Measurements from ENCODE around the gene PTPN23. TPM values are rescaled to one million over a fixed set of nuclear protein-coding genes. Genes with fewer than 3 reads are reported as not detected.
A peak's percentile ranks its signal among the peaks of the same experiment; 100 is the strongest.

PTPN23 gene
- total and polyA plus RNA-seq, 2 of the 8 experiments (the other 6 are each of a cell fraction or from before 2014, with no cell fraction given), result 2.9 to 46.7 TPM

- no peak overlapping the region for H4K5ac ChIP-seq (ENCODE audit: insufficient read length, low read depth, low read length)
- TF ChIP-seq TBP (IDR thresholded peaks at IDR 0.05; ENCODE audit: low read depth, low read length) (no peak), ATF2 (IDR thresholded peaks at IDR 0.05; ENCODE audit: low read length) (no peak), SP1 (IDR thresholded peaks at IDR 0.05; ENCODE audit: low read depth, low read length) (no peak), RAD21 (IDR thresholded peaks at IDR 0.05 in 1 of 2, conservative IDR thresholded peaks at IDR 0.05 in 1 of 2; ENCODE audit: low read depth in 2 of 2, low read length in 2 of 2) (no peak), HDAC6 (IDR thresholded peaks at IDR 0.05; ENCODE audit: low read depth, low read length) (no peak), EP300 (IDR thresholded peaks at IDR 0.05; ENCODE audit: borderline replicate concordance in 1 of 2, low read depth in 2 of 2, low read length in 2 of 2) (no peak), POLR2AphosphoS5 (IDR thresholded peaks at IDR 0.05; ENCODE audit: low read depth, low read length) (no peak), YY1 (IDR thresholded peaks at IDR 0.05; ENCODE audit: low read depth, low read length) (no peak), ASH2L (IDR thresholded peaks at IDR 0.05; ENCODE audit: low read length) (no peak), BCL11A (IDR thresholded peaks at IDR 0.05; ENCODE audit: low read depth in 2 of 2, low read length in 2 of 2) (no peak)
- no peak overlapping the region for H2BK120ac ChIP-seq (replicated peaks; ENCODE audit: low read depth, low read length)
- no peaks in the 10 kb centered on the region for H3K79me2 ChIP-seq (ENCODE audit: control insufficient read depth in 1 of 2, insufficient read depth in 2 of 2, low read length in 2 of 2)
- H3K27me3 ChIP-seq (replicated peaks in 1 of 4; ENCODE audit: control insufficient read depth in 3 of 4, extremely low read depth in 1 of 4, insufficient read depth in 3 of 4, low read length in 3 of 4), result no peaks in the 10 kb centered on the region
- H3K36me3 ChIP-seq (ENCODE audit: control insufficient read depth in 2 of 4, insufficient read depth in 4 of 4, low read length in 3 of 4), result peaks cover 11 to 35% (median 29%) of the 10 kb centered on the region in 4 experiments; a peak in 7 of 8 replicates
- H3K9me3 ChIP-seq (ENCODE audit: insufficient read depth in 2 of 2, low read depth in 1 of 2, low read length in 1 of 2), result no peaks in the 10 kb centered on the region
- 0 out of 2 replicates have a peak, but pooled peaks cover 2% of the 10 kb centered on the region for H3K79me1 ChIP-seq (ENCODE audit: low read depth, low read length)
- H3K18ac ChIP-seq (ENCODE audit: extremely low read depth, low read length), result no peak overlapping the region
- no peak overlapping the region for H3K27ac ChIP-seq (ENCODE audit: low read depth, low read length)
- H3K56ac ChIP-seq (replicated peaks; ENCODE audit: insufficient read length, low read depth, low read length), result no peak overlapping the region
- H3K4me1 ChIP-seq (replicated peaks in 1 of 4; ENCODE audit: control insufficient read depth in 3 of 4, insufficient read depth in 4 of 4, low read length in 3 of 4), result peaks cover 0 to 3% (median 0%) of the 10 kb centered on the region in 4 experiments; a peak in 1 of 7 replicates
- H4K8ac ChIP-seq (ENCODE audit: extremely low read depth, insufficient read depth, low read length), result no peak overlapping the region
- H2BK15ac ChIP-seq (ENCODE audit: low read length), result no peak overlapping the region
- FAIRE-seq, result no peak
- ChIA-PET CTCF (ENCODE audit: partially characterized antibody) (interaction anchor here (0.7 to 8.5 kb wide), 3 partner anchors 7 to 93 kb away, joined by 5 to 66 read pairs (median 6); no protein-coding TSS in a partner anchor), POLR2A (ENCODE audit: partially characterized antibody) (interaction anchor here (1.1 kb wide), 1 partner anchor 9 kb away, joined by 4 read pairs; no protein-coding TSS in a partner anchor)
- no peak overlapping the region for H4K91ac ChIP-seq (replicated peaks; ENCODE audit: insufficient read length, low read length)
- no peak for DNase-seq (ENCODE audit: low read depth in 1 of 2, low spot score in 2 of 2)
- no peak overlapping the region for H3K23ac ChIP-seq (ENCODE audit: insufficient read length)
- no peak overlapping the region for H2BK5ac ChIP-seq (ENCODE audit: low read depth, low read length)
- H3K4me3 ChIP-seq (ENCODE audit: extremely low read depth in 1 of 4, insufficient read depth in 2 of 4, low read depth in 3 of 4, low read length in 4 of 4), result no peak overlapping the region
- H3K4ac ChIP-seq (replicated peaks; ENCODE audit: insufficient read length, low read depth, low read length), result no peak overlapping the region
- H3K14ac ChIP-seq (ENCODE audit: insufficient read length), result no peak overlapping the region
- peaks cover 3 to 8% of the 10 kb centered on the region in 2 experiments for H4K20me1 ChIP-seq (replicated peaks in 1 of 2; ENCODE audit: control insufficient read depth in 1 of 2, insufficient read depth in 2 of 2, low read length in 2 of 2)
- 95% methylated on average over 9 of the region's 9 CpGs; no CpG with 5 or more reads in 1 of the 2 experiments for WGBS, 2 experiments (ENCODE audit: extremely low coverage in 1 of 2, insufficient coverage in 1 of 2, insufficient read length in 1 of 2, insufficient replicate concordance in 2 of 2, low coverage in 1 of 2, low lambda C conversion rate in 2 of 2, missing lambda C conversion rate in 1 of 2)
- H3K9ac ChIP-seq (replicated peaks in 1 of 4; ENCODE audit: extremely low read depth in 1 of 4, low read depth in 3 of 4, low read length in 3 of 4), result peak overlapping the region in 1 of 4 experiments; percentile 38; a peak in 1 of 7 replicates
- no peak overlapping the region for H2BK20ac ChIP-seq (ENCODE audit: low read length)
- no peaks in the 10 kb centered on the region for H3K23me2 ChIP-seq (ENCODE audit: low read depth, low read length)
- H2AK5ac ChIP-seq (ENCODE audit: low read depth, low read length), result no peak overlapping the region
- no peak overlapping the region for H3K4me2 ChIP-seq (ENCODE audit: insufficient read depth in 1 of 2, low read depth in 2 of 2, low read length in 2 of 2)
- H2BK12ac ChIP-seq (ENCODE audit: low read depth, low read length), result no peak overlapping the region
- no peak overlapping the region for H2AFZ ChIP-seq (ENCODE audit: low read length)
These were observed 48.9 kb downstream of the PTPN23 start for GRCh38 chr3:47429476-47430270.
